GM21423 (cell line): ENCODE results near the gene PRKAR1B.

Experiments used
- ATAC-seq: cut with Tn5 transposase; IDR thresholded peaks from one replicate; pipeline ENCODE4 v1.9.1; 2021; ENCODE audit warnings: mild to moderate bottlenecking, moderate library complexity; ENCODE audit not compliant: unreplicated experiment

PRKAR1B gene

DNA sequence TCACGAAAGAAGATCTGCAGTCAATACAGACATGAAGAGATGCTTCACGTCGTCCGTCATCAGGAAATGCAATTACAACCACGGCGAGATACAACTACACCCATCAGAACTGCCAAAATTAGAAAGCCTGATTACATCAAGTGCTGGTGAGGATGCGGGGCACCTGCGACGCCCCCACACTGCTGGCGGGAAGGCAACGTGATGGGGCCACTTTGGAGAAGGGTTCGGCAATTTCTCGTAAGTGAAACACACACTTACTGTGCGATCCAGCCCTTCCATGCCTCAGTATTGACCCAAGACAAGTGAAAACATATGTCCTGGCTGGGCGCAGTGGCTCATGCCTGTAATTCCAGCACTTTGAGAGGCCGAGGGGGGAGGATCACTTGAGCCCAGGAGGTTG, 181.6 kb downstream of the PRKAR1B start:
- ATAC-seq = no peak

DNA sequence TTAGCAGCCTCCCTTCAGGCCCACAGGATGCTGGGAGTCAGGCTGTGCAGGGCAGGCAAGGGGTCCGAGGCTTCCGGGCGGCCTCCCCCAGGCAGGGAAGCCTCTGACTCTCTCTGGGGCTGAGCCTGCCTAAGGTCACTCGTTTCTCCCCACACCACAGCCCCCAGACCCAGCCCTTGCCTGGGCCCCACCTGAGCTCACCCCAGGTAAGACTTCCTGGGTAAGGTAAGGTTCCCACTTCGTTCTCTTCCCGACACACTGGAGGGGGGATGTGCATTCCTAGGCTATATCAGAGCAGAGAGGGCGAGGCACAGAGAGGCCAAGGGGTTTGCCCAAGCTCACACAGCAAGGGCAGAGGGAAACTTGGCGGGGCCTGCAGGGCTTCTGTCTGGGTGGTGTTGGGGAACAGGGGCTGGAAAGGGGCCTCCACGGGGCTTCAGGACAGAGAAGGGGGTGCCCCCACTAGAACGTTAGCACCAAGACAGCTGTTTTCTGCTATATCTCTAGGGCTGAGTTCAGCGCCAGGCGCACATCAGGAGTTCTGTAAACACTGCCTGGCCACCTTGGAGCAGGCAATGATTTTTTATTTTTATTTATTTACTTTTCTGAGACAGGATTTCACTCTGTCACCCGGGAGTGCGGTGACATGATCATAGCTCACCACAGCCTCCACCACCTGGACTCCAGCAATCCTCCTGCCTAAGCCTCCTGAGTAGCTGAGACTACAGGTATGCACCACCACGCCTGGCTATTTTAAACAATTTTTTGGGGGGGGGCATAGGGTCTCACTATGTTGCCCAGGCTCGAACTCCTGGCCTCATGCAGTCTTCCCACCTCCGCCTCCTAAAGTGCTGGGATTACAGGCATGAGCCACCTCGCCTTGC, 182.5 kb downstream of the PRKAR1B start:
- no peak for ATAC-seq

DNA sequence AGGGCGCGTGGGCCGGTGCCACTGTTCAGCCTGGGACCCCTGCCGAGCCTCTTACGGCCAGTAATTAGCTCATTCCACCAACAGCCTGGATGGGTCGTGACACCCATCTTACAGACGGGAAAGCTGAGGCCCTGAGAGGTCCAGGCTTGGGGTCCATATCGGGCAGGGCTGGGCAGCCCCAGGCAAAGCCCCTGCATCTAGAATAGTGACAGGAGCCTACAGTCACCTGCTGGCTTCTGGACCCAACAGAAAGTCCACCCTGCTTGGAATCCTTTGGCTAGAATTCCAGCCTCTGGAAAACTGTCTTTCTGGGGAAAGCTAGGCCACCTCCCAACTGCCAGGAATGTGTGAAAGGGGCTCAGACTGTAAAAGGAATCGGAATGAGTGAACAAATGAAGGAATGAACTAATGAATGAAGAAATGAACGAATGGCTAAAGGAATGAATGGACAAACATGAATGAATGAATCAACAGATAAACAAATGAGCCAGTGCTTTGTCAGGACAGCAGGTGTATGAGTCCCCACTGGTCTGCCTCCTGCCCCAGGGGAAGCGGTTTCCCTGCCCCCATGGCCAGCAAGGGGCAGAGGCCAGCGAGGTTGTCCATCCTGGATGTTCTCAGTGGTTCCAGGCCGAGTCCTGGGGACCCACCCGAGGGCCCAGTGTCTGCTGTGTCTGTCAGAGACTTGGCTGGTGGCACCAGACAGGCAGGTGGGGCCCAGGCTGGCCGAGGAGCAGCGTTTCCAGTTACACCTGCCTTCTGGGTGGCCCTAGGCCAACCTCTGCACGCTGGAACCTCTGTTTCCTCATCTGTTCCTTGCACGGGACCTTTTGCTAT, 183.4 kb downstream of the PRKAR1B start:
- no peak for ATAC-seq

DNA sequence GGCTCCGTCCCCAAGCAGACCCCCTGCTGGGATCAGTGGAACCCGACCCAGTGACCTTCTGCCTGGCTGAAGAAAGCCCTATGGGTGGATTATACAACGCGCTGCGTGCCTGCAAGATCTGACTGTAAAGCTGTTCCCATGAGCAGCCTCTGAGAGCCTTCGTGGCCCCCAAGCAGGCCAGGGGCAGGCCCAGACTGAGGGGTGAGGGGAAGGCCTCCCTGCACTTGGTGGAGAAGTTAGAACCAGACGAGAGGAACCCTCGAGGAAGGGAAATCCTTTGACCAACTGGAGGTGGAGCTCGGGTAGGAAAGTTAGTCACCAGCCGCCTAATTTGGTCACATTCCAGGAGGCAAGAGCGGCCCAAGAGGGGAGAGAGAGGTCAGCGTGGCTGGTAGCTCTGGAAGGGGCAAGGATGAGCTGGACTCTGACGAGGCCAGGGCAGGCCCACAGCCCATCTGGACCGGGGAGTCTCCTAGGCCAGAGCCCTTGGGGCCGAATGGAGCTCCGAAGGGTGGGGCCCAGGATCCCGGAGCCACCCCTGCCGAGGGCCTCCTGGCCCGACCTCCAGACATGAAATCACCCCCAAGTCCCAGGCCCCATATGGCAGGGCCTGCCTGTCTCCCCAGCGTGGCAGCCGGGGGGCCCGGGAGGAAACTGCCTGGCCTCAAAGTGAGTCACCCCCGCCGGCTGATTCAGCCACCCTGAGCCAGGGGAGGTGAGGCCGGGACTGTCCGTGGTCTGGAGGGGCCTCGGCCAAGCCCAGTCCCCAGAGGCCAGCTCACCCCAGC, 184.2 kb downstream of the PRKAR1B start:
- ATAC-seq = no peak

DNA sequence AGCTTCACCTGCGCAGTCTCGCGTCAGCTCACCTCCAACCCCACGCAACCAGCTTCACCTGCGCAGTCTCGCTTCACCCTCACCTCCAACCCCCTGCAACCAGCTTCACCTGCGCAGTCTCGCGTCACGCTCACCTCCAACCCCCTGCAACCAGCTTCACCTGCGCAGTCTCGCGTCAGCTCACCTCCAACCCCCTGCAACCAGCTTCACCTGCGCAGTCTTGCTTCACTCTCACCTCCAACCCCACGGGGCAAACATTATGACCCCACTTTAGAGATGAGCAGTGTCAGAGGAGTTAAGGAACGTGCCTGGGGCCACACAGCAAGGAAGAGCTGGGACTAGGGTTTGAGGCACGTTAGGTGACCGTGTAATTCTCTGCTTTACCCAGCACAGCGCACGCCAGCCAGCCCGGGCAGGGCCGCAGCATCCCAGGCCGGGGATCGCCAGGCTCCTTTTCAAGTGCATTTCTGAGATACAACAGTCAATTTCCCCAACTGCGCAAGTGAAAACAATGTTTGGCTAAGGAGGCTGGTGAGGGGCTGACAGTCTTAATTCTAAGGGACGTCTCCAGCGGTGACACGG, 184.9 kb downstream of the PRKAR1B start:
- ATAC-seq = no peak

DNA sequence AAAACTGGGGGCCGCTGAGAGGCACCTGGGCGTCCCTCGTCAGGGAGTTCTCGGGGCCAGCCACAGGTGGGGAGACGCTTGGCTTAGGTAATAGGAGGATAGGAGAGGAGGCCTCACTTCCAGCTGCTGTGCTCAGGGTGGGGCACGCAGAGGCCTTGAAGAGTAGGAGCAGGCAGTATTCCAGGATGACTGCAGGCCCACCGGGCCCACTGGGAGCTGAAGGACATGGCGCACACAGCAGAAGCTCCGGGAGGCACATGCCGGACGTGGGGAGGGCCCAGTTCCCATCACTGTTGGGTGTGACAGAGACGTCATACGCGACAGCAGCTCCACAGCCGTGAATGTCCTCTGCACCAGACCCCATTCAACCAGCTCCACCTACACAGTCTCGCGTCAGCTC, 185.4 kb downstream of the PRKAR1B start:
- no peak for ATAC-seq

DNA sequence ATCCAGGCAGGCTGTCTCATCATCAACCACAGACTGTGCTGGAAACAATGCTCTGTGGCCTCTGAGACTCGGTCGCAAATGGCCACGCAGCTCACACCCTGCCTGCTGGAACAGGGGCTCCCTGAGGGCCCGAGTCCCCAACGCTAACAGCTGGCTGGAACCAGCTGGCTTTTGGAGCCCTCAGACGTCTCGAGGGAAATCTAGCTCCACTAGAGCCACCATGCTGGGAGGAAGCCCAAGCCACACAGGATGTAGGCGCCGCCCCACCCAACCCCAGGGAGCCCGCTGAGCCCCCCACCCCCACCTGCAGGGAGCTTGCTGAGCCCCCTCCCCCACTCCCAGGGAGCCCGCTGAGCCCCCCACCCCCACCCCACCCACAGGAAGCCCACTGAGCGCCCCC, 186.1 kb downstream of the PRKAR1B start:
- no peak for ATAC-seq

DNA sequence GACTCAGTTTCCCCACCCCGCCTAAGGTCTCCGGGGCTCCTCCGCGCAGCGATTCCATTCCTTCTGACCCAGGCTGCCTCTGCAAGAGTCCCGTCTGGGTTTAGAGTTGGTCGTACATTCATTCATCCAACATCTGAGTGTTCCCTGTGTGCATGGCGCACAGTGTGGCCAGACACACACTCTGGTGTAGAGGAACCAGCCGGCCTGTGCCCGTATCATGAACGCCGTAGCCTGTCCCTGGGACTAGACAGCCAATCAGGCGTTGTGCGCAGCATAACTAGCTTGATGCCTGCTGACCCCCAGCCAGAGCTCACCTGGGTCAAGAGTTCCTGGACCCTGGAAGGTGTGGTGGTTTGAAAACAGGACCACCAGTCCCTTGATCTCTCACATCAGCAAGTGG, 186.5 kb downstream of the PRKAR1B start:
- ATAC-seq = no peak

DNA sequence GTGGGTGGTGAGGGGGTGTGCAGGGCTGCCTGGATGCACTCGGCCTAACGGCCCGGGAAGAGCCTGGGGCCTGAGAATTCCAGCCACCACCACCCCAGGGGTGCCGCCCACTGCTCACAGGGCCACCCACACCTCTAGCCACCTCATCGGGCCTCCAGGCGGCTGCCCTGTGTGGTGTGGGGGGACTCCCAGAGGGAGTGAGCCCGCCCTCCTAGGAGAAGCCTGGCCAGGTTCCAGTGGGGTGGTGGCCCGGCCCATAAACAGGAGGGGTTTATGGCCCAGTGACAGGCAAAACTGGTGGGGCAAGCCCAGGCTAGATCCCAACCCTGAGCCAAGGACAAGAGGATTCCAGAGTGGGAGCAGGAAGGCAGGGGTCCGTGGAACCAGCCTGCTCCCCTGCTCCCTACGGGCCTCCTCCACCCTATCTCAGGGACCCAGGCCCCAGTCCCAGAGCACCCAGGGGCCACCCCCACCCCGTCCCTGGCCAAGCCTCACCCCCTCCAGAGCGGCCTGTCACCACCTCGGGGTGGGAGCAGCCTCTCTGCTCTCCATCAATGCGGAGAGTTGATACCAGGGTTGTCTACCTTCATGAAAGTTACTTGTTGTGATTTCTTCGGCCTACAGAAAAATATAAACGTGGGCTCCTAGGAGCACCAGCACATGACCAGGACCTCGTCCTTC, 187.2 kb downstream of the PRKAR1B start:
- no peak for ATAC-seq

DNA sequence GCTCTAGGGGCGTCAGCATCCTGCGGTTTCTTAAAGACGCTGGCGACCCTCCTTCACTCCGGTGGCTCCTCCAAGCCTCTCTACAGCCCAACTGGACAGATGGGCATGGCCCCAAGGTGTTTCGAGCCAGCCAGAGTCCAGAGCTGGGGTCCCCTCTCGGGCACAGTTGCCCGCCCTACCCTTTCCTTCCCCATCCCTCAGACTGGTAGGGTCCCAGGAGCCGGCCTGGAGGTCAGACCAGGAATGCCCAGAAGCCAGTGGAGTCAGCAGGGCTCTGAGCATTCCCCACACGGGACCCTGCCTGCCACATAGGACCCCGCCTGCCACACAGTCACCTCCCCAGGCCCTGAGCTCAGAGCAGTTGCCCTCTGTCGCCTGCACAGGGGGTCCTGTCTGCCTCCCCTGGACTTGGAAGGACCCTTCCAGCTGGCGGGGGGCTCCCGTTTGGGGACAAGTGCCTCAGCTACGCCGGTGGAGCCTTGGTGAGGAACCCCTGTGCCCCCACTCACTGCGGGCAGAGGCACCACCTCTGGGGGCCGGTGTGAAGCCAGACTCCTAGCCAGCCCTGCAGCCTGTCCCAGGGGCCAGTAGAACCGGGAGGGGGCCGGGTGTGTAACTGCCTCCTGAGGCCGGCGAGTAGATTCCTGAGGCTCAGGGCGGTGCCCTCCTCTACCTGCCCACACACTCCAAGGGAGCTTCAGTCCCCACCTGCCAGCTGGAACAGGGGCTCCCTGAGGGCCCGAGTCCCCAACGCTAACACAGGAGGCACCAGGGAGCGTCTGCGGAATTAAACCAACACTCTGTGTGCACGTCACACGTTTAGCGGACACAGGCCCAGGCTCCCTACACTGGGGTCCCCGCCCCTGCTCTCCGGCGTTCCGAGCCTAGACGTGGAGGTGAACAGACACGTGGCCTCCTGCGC, 188.1 kb downstream of the PRKAR1B start:
- ATAC-seq = no peak

DNA sequence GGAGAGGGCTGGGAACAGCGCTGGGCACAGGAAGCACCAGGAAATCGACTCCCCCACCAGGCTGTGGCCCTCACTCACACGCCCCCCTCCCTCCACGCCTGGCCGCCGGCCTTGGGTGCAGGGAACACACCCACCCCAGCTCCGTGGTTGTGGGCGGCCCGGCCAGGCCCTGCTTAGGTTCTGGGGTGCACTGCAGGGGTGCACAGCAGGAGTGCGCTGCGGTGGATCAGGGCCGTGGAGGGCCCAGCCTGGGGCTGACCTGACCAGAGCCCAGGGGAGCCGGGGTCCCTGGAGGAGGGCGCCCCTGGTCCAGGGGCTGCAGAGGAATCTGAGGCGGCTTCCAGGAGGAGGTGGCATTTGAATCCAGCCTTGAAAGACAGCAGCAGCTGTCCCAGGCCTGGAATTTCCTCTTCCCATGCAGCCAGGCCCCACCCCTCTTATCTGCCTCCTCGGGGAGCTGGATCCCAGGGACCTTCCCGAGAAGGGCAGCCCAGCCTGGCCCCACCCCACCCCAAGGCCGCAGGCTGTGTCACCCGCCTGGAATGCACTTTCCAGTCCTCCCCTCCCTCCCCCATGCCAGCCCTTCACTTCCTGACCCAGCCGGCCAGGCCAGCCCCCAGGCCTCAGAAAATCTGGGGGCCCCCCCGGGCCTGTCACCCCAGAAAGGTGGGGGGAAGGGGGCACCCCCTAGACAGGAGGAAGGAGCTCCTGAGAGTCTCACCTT, 189.0 kb downstream of the PRKAR1B start:
- no peak for ATAC-seq

DNA sequence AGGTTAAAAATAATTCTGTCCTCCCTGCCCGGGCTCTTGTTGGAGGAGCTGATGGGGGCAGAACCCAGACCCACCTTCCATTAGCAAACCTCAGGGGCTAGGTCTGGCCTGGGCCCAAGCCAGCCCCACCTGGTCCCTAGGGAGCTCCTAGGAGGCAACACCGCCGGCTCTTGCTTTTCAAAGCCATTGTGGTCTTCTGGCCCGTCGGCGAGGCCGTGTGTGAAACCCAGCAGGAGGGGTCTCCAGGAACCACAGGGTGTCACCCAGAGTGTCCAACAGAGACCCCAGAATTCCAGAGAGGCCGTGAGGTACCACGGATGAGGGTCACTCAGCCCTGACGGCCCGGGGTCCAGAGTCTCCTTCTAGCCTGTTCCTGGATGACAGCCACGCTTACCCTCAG, 190.8 kb downstream of the PRKAR1B start:
- no peak for ATAC-seq

DNA sequence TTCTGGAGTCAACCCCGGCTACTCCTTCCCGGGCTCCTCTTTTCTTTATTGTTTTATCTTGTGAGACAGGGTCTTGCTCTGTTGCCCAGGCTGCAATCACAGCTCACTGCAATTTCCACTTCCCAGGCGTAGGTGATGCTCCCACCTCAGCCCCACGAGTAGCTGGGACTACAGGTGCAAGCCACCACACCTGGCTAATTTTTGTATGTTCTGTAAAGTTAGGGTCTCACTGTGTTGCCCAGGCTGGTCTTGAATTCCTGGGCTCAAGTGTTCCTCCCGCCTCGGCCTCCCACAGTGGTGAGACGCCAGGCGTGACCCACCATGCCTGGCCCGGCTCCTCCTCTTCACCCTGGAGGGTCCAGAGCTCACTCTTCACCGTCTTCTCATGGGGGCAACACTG, 192.1 kb downstream of the PRKAR1B start:
- ATAC-seq = no peak

DNA sequence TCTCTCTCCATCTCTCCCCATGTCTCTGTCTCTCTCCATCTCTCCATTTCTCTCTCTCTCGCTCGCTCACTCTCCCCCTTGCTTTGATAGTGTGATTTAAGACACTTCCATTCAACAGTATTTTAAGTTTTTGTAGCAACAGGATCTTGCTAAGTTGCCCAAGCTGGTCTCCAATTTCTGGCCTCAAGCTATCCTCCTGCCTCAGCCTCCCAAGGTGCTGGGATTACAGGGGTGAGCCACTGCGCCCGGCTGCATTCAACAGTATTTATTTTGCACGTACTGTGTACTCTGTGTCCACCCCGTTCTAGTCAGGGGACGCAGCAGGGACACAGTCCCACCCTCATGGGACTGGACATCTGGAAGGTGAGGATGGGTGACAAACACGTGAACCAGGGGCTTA, 193.0 kb downstream of the PRKAR1B start:
- no peak for ATAC-seq

DNA sequence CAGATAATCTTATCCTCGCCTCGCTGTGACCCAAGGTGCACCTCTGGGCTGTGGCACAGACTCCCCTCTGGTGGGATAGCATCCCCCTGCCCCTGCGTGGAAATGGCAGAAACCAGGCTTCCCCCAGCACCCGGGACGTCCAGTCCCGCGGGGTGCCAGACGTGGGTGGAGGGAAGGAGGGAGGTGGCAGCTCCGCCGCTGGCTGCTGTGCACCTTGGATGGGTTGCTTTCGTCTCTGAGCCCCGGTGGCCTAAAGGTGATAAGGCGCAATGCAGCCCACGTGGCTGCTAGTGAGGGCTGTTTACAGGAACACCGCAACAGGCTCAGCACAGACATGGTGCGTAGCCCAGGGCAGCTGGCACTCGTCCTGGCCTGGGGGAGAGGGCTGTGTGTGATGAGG, 193.8 kb downstream of the PRKAR1B start:
- ATAC-seq = no peak

DNA sequence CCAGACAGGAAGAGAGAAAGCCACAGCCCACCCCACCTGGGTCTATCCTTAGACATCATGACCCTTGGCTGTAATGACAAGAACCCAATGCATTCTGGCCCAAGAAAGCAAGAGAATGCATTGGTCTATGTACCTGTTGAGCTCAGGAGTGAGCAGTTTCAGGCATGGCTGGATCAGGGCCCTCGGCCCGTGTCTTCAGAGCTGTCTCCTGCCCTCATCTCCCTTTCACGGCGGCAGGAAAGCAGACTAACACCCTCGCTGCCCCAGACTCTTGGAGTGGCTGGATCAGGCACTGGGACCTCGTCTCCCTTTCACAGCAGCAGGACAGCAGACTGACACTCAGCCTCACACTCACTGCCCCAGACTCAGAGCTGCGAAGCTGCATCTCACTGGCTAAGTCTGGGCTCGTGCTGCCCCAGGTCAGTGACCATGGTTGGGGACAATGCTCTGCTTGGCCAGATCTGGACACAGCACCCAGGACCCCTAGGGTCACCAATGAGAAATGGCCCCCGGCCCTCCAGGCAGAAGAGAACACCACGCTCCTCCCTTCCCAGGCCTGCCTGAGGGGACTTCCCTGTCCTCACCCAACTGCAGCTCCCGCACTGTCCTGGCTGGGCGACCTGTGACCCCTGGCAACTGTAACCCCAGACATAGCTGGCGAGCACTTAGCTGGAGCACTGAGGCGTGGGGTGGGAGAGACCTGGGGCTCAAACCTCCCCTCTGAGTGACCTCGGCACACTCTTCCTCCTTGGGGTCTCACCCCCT, 194.5 kb downstream of the PRKAR1B start:
- no peak for ATAC-seq

DNA sequence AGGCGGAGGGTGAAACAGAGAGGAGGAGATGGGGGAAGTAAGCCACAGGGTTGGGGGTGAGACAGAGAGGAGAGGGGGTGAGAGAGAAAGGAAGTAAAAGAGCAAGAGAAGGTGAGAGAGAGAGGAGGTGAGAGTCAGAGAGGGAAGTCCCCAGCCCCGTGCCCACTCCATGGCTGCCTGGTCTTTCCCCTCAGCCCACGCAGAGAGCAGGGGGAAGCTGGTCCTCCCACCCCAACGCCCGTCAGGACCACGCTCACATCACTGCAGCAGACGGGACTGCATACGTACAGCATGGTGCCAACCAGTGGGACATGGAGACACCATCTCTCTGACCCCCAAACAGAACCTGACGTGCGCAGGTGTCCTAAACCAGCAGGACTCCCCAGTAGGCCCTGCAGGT, 195.3 kb downstream of the PRKAR1B start:
- no peak for ATAC-seq

DNA sequence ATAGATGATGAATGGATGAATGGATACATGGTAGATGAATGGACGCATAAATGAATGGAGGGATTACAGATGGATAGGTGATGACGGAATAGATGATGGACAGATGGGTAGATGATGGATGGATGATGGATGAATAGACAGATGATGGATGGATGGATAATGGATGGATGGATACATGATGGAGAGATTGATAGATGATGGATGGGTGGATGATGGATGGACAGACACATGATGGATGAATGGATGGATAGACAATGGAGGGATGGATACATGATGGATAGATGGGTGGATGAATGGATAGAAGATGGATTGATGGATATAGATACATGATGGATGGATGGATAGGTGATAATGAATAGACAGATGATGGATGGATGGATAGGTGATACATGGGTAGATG, 198.6 kb downstream of the PRKAR1B start:
- ATAC-seq = no peak
